Right atrium auricular region (tissue), 2 donors: ENCODE measurements around the gene CDC42BPA. TPM values are rescaled to one million over a fixed set of nuclear protein-coding genes. Genes with fewer than 3 reads are reported as not detected.

ENCODE experiments used
- DNase-seq: peaks from one replicate; pipeline ENCODE4 v3.0.0-alpha.2; 2019; ENCODE audit warnings: low spot score
- H3K27ac ChIP-seq, 2 donors: fragments of 200-600 bp; sonication (generic); 1 replicate in 1 of 2; 2 replicates in 1 of 2; pipeline ENCODE4 v1.5.1; 2016 to 2019
- H3K27me3 ChIP-seq, 2 donors: fragments of 200-600 bp; sonication (generic); one replicate each; pipeline versions ENCODE4 v1.5.1 to v1.6.0; 2017 to 2019
- H3K36me3 ChIP-seq: fragments of 200-600 bp; sonication (generic); one replicate; pipeline ENCODE4 v1.5.1; 2016
- H3K4me1 ChIP-seq, 2 donors: fragments of 200-600 bp; sonication (generic); one replicate each; pipeline versions ENCODE4 v1.5.1 to v1.6.0; 2017 to 2019
- H3K4me3 ChIP-seq, 2 donors: fragments of 200-600 bp; sonication (generic); 1 replicate in 1 of 2; 2 replicates in 1 of 2; pipeline ENCODE4 v1.5.1; 2017 to 2019; ENCODE audit warnings: mild to moderate bottlenecking in 1 of 2, moderate library complexity in 1 of 2
- H3K9me3 ChIP-seq, 2 donors: fragments of 200-600 bp; sonication (generic); one replicate each; pipeline ENCODE4 v1.5.1; 2019
- CTCF ChIP-seq, 2 donors: fragments of 200-600 bp; sonication (generic); IDR thresholded peaks; one replicate each; pipeline ENCODE4 v1.5.1; 2019; ENCODE audit warnings: antibody characterized with exemption in 2 of 2
- total RNA-seq, 2 donors: library from RNA; depleted of rRNA; stranded (reverse); fragments of >200 nt; gene quantifications; one replicate each; pipeline ENCODE4 v1.1.0, GENCODE V29; 2016

CDC42BPA gene
- total RNA-seq, 2 donors from 2014 or later, result 26.0 to 32.0 TPM

- H3K36me3 ChIP-seq, result peaks cover 25% of the 10 kb centered on the region
- no peaks in the 10 kb centered on the region for H3K27me3 ChIP-seq
- H3K4me3 ChIP-seq, result no peak overlapping the region
- no peak for DNase-seq
- H3K4me1 ChIP-seq, result no peaks in the 10 kb centered on the region
- H3K9me3 ChIP-seq, result no peaks in the 10 kb centered on the region
- TF ChIP-seq CTCF (IDR thresholded peaks at IDR 0.05), result no peak
- no peak overlapping the region for H3K27ac ChIP-seq
Measured at GRCh38 chr1:227069490-227069889, 248.8 kb downstream of the CDC42BPA start.

DNA sequence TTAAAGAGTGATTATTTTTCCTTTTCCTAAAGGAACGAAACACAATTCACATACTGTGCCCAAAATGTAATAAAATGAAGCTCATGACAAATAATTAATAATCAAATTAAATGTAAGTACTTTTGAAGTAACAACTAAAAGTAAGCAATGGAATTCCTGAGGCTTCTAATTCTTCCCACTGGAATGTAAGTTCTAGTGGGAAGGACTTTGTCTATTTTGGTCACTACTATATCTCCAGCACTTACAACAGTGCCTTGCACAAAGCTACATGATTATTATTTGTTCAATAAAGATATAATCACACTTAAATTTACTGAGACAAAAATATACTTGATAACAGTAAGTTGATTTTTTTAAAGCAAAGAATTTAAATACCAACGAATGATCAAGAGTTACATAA lies 249.4 kb downstream of the CDC42BPA start:
- no peak overlapping the region for H3K4me3 ChIP-seq
- no peaks in the 10 kb centered on the region for H3K9me3 ChIP-seq
- no peaks in the 10 kb centered on the region for H3K27me3 ChIP-seq
- H3K27ac ChIP-seq, result no peak overlapping the region
- DNase-seq, result no peak
- no peaks in the 10 kb centered on the region for H3K4me1 ChIP-seq
- peaks cover 20% of the 10 kb centered on the region for H3K36me3 ChIP-seq
- no peak for TF ChIP-seq CTCF (IDR thresholded peaks at IDR 0.05)

GRCh38 chr1:227066999-227067398 lies 251.3 kb downstream of the CDC42BPA start:
- no peak for TF ChIP-seq CTCF (IDR thresholded peaks at IDR 0.05)
- Histone ChIP-seq H3K36me3 (peaks cover 7% of the 10 kb centered on the region), H3K4me1 (no peaks in the 10 kb centered on the region), H3K4me3 (no peak overlapping the region), H3K9me3 (no peaks in the 10 kb centered on the region), H3K27ac (no peak overlapping the region), H3K27me3 (no peaks in the 10 kb centered on the region)
- no peak for DNase-seq

DNA sequence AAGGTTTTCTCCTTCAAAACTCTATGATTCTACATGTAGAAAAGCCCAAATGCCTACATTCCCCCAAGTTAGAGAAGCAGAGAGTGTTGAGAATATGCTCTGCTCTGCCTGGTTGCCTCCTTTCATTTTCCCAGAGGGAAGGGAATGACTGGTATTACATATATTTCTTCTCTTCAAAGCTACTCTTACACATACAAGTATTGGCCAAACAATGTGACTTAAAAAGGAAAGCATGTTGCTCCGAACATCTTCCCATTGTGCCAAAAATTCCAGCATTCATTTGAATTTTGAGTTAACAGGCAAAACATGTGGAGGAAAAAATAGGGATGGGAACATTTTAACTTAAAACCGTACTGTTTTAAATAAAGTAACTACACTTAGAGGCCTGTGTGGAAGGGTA lies 253.0 kb downstream of the CDC42BPA start:
- DNase-seq, result no peak
- no peaks in the 10 kb centered on the region for H3K36me3 ChIP-seq
- H3K4me3 ChIP-seq, result no peak overlapping the region
- no peaks in the 10 kb centered on the region for H3K27me3 ChIP-seq
- H3K9me3 ChIP-seq, result no peaks in the 10 kb centered on the region
- no peak overlapping the region for H3K27ac ChIP-seq
- no peak for TF ChIP-seq CTCF (IDR thresholded peaks at IDR 0.05)
- H3K4me1 ChIP-seq, result no peaks in the 10 kb centered on the region

DNA sequence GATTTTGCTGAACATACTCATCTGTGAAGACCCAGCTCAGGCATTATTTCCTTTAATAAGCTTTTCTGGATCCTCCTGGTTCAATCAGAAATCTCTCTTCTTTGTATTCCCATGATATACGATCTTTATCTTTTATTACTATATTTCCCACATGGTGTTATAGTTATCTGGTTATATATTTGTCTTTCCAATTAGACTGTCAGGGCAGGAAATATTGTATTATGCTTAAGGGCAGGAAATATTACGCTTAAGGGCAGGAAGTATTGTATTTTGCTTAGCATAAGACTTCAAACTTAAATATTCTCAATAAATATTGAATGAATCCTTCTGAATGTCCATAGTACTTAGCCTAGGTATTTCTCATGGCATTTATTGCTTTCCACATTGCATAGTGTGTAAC lies 256.0 kb downstream of the CDC42BPA start:
- no peaks in the 10 kb centered on the region for H3K27me3 ChIP-seq
- H3K36me3 ChIP-seq, result no peaks in the 10 kb centered on the region

More for the DNA sequence above, 256.0 kb downstream of the CDC42BPA start:
- no peak for TF ChIP-seq CTCF (IDR thresholded peaks at IDR 0.05)
- no peak overlapping the region for H3K27ac ChIP-seq
- H3K9me3 ChIP-seq, result no peaks in the 10 kb centered on the region
- H3K4me3 ChIP-seq, result no peak overlapping the region
- DNase-seq, result no peak
- no peaks in the 10 kb centered on the region for H3K4me1 ChIP-seq
